GM12891 (cell line): ENCODE results near the gene MSI2.

ENCODE experiments used
- POLR2A ChIP-seq: IDR thresholded peaks from 2 replicates; pipeline ENCODE4 v1.6.1; 2011; ENCODE audit warnings: low read depth, low read length, control low read depth
- POLR2AphosphoS5 ChIP-seq: IDR thresholded peaks from 2 replicates; pipeline ENCODE4 v1.6.1; 2011; ENCODE audit warnings: low read depth, low read length, control low read depth
- TAF1 ChIP-seq: IDR thresholded peaks from 2 replicates; pipeline ENCODE4 v1.6.1; 2011; ENCODE audit warnings: low read depth, low read length, control low read depth

DNA sequence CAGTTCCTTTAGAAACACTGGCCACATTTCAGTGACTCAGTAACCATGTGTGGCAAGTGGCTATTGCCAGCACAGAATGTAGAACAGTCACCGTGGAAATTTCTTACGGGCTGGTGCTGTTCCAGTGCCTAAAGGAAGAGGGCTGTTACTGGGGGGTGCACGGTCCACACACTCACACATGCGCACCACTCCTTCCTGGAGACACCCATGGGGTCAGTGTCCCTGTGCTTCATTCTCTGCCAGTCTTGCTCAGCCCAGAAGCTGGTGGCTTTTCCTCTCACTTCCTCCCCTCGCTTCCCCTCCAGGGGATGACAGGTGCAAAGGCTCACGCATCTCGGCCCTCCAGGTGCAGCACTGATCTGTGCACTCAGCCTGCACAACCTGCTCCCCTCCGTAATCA, 373.1 kb downstream of the MSI2 start:
- no peak for TF ChIP-seq POLR2A
- no peak for TF ChIP-seq TAF1
- TF ChIP-seq POLR2AphosphoS5, result 0 out of 2 replicates have a peak, but pooled peaks have one; percentile 58
